Subcutaneous abdominal adipose tissue (tissue), 5 donors: Measurements from ENCODE around the gene LRCH1.

Experiments used
- H3K27ac ChIP-seq: one replicate; pipeline ENCODE4 v1.7.0; 2013; ENCODE audit warnings: low read depth, mild to moderate bottlenecking, inconsistent platforms, low read length, moderate library complexity
- H3K27me3 ChIP-seq, 5 donors: one replicate each; pipeline ENCODE4 v1.7.0; 2013; ENCODE audit warnings: low read length in 5 of 5, inconsistent platforms in 1 of 5; ENCODE audit not compliant: control insufficient read depth in 5 of 5, insufficient read depth in 4 of 5
- H3K36me3 ChIP-seq, 5 donors: one replicate each; pipeline ENCODE4 v1.7.0; 2013; ENCODE audit warnings: low read length in 5 of 5; ENCODE audit not compliant: control insufficient read depth in 5 of 5, insufficient read depth in 5 of 5
- H3K4me1 ChIP-seq, 5 donors: one replicate each; pipeline ENCODE4 v1.7.0; 2013; ENCODE audit warnings: low read length in 5 of 5, mild to moderate bottlenecking in 3 of 5, moderate library complexity in 1 of 5; ENCODE audit not compliant: control insufficient read depth in 5 of 5, insufficient read depth in 5 of 5
- H3K4me3 ChIP-seq, 5 donors: one replicate each; pipeline ENCODE4 v1.7.0; 2013; ENCODE audit warnings: low read length in 5 of 5, low read depth in 1 of 5
- H3K9ac ChIP-seq, 5 donors: one replicate each; pipeline ENCODE4 v1.7.0; 2013; ENCODE audit warnings: low read length in 5 of 5, mild to moderate bottlenecking in 4 of 5, moderate library complexity in 3 of 5
- H3K9me3 ChIP-seq, 5 donors: one replicate each; pipeline ENCODE4 v1.7.0; 2013; ENCODE audit warnings: low read length in 5 of 5; ENCODE audit not compliant: control insufficient read depth in 5 of 5
- donor health status: healthy.
- donor health status: healthy.
- donor health status: healthy.
- donor health status: healthy.
- donor health status: healthy.

LRCH1 gene

GRCh38 chr13:46639033-46639981, 86.3 kb downstream of the LRCH1 start:
- Histone ChIP-seq H3K27me3 (no peaks in the 10 kb centered on the region), H3K4me3 (no peak overlapping the region), H3K4me1 (peaks cover 2 to 46% (median 20%) of the 10 kb centered on the region in 5 donors), H3K27ac (no peak overlapping the region), H3K9me3 (no peaks in the 10 kb centered on the region), H3K9ac (no peak overlapping the region), H3K36me3 (no peaks in the 10 kb centered on the region)

DNA sequence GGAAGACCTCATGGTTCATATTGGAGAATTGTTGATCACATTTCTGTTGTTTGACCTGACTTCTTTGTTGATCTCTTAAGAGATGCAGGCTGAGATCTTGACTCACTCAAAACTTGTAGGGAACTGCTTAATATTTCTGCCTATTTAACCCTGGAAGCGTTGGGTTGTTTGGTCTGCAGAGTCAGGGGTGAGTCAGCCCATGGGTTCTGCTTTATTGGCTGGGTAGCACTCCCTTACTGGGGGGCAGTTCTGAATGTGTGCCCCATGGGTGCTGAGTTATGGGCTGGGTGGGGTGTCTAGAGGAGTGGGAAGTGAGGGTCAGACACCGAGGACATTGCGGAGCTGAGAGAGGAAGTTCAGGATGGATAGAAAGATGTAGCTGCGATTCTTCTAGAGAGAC, 87.9 kb downstream of the LRCH1 start:
- no peak overlapping the region for H3K9ac ChIP-seq
- H3K36me3 ChIP-seq: no peaks in the 10 kb centered on the region
- H3K27ac ChIP-seq: peak overlapping the region; percentile 32
- H3K4me3 ChIP-seq: peak overlapping the region in 2 of 5 donors; percentile 52 to 65
- no peaks in the 10 kb centered on the region for H3K27me3 ChIP-seq
- peaks cover 2 to 43% (median 20%) of the 10 kb centered on the region in 5 donors for H3K4me1 ChIP-seq
- no peaks in the 10 kb centered on the region for H3K9me3 ChIP-seq

- Histone ChIP-seq H3K27me3 (no peaks in the 10 kb centered on the region), H3K9me3 (no peaks in the 10 kb centered on the region), H3K4me3 (peak overlapping the region; percentile 6 to 65 (median 45)), H3K36me3 (no peaks in the 10 kb centered on the region), H3K9ac (no peak overlapping the region), H3K27ac (peak overlapping the region; percentile 32), H3K4me1 (peaks cover 2 to 43% (median 20%) of the 10 kb centered on the region in 5 donors)
Observed at GRCh38 chr13:46641274-46642081, 88.5 kb downstream of the LRCH1 start.

DNA sequence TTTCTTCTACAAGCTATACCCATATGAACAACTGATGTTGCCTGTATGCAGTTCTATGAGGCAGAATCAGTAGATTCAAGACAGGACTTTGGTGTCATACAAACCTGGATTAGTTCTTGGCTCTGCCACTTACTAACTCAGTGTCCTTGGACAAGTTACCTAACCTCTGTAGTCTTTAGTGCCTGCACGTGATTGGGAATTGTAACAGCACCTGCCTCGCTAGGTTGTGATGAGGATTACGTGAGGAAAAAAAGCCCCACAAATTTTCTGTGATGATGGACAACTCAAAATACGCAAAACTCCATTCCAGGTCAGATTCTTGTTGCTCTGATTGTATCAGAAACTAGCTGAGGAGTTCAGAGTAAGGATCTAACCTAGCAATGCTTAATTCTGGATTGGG, 89.3 kb downstream of the LRCH1 start:
- Histone ChIP-seq H3K27ac (peak overlapping the region; percentile 32), H3K9me3 (no peaks in the 10 kb centered on the region), H3K36me3 (no peaks in the 10 kb centered on the region), H3K4me3 (no peak overlapping the region), H3K9ac (no peak overlapping the region), H3K27me3 (no peaks in the 10 kb centered on the region), H3K4me1 (peaks cover 2 to 40% (median 20%) of the 10 kb centered on the region in 5 donors)

GRCh38 chr13:46643165-46643777, 90.3 kb downstream of the LRCH1 start:
- Histone ChIP-seq H3K4me1 (peaks cover 2 to 45% (median 20%) of the 10 kb centered on the region in 5 donors), H3K36me3 (no peaks in the 10 kb centered on the region), H3K4me3 (no peak overlapping the region), H3K27me3 (no peaks in the 10 kb centered on the region), H3K27ac (no peak overlapping the region), H3K9ac (no peak overlapping the region), H3K9me3 (no peaks in the 10 kb centered on the region)

DNA sequence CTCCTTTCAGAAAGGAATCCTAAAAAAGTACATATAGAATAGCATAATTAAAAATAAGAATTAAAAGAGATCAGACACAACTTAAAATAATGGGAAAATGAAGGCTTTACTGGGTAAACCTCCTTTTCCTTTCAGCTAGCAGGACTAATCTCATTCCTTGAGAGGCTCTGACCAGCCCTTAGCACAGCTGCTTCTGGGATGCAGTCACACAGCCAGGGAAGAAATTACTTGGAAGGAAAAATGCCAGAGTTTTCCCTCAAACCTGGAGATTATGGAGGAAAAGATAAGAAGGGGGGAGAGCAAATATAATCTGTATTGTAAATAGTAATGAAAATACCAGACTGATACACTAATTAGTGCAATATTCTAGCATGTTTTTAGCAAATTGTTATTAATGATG, 91.8 kb downstream of the LRCH1 start:
- no peaks in the 10 kb centered on the region for H3K9me3 ChIP-seq
- H3K27me3 ChIP-seq: no peaks in the 10 kb centered on the region
- H3K36me3 ChIP-seq: no peaks in the 10 kb centered on the region
- no peak overlapping the region for H3K9ac ChIP-seq
- no peak overlapping the region for H3K27ac ChIP-seq
- H3K4me3 ChIP-seq: no peak overlapping the region
- H3K4me1 ChIP-seq: peaks cover 2 to 45% (median 11%) of the 10 kb centered on the region in 5 donors

DNA sequence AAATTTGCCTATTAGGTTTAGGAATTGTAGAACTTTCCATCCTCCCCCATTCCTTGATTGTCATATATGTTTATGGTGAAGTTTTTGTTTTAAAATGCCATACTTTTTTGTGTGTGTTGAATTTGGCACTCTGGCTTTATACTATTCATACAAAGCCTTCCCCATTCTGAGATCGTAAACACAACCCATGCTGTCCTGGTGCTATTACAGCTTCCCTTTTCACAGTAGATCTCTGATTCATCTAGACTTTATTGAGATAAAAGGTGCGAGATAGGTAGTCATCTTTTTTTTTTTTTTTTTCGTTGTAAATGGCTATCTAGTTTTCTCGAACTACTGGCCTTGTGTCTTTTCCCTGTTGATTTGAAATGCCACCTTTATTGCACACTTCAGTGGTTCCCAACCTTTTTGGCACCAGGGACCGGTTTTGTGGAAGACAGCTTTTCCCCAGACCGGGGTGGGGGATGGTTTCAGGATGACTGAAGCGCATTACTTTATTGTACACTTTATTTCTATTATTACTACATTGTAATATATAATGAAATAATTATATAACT, 94.6 kb downstream of the LRCH1 start:
- Histone ChIP-seq H3K9me3 (no peaks in the 10 kb centered on the region), H3K27ac (no peak overlapping the region), H3K27me3 (no peaks in the 10 kb centered on the region), H3K4me1 (peaks cover 0 to 22% (median 0%) of the 10 kb centered on the region in 5 donors), H3K9ac (no peak overlapping the region), H3K36me3 (no peaks in the 10 kb centered on the region), H3K4me3 (no peak overlapping the region)

DNA sequence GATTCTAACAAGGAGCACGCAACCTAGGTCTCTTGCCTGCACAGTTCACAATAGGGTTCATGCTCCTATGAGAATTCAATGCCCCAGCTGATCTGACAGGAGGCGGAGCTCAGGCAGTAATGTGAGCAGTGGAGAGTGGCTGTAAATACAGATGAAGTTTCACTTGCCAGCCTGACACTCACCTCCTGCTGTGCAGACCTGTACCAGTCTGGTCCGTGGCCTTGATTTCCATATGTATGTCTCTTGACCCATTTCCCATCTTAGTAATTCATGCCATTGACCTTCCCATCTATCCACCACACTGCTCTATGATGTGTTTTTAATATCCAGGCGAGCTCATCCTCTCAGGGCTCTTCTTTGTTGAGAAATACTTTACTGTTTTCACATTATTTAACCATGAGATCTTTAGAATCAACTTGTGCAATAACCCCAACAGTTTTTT, 95.2 kb downstream of the LRCH1 start:
- Histone ChIP-seq H3K9ac (no peak overlapping the region), H3K27ac (no peak overlapping the region), H3K9me3 (no peaks in the 10 kb centered on the region), H3K36me3 (no peaks in the 10 kb centered on the region), H3K4me3 (no peak overlapping the region), H3K4me1 (peaks cover 0 to 17% (median 0%) of the 10 kb centered on the region in 5 donors), H3K27me3 (no peaks in the 10 kb centered on the region)

DNA sequence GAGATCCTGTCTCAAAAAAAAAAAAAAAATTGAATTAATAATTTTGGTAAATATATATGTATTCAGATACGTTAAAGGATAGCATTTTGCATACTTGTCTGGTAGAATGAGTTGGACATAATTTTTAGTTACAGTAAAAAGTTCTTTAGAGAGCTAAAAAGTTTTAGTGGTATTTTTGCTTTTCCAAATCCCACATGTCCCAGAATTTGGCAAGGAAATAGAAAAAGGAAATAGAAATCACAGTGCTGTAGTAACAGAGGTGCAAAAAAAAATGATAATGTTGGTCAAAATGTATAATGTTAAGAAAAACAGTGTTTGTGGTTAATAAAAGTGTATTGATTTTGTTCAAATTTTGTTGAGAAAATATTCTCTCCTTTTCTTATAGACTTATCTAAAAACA, 96.8 kb downstream of the LRCH1 start:
- Histone ChIP-seq H3K27me3 (no peaks in the 10 kb centered on the region), H3K9me3 (no peaks in the 10 kb centered on the region), H3K9ac (no peak overlapping the region), H3K36me3 (no peaks in the 10 kb centered on the region), H3K27ac (no peak overlapping the region), H3K4me1 (peaks cover 0 to 17% (median 0%) of the 10 kb centered on the region in 5 donors), H3K4me3 (no peak overlapping the region)
